ENCODE data around the gene BRD7. TPM values are rescaled to one million over a fixed set of nuclear protein-coding genes. Genes with fewer than 3 reads are reported as not detected.

Gene BRD7
- total and polyA plus RNA-seq, 11 donors = 29.8 to 49.7 (median 43.7) TPM

DNA sequence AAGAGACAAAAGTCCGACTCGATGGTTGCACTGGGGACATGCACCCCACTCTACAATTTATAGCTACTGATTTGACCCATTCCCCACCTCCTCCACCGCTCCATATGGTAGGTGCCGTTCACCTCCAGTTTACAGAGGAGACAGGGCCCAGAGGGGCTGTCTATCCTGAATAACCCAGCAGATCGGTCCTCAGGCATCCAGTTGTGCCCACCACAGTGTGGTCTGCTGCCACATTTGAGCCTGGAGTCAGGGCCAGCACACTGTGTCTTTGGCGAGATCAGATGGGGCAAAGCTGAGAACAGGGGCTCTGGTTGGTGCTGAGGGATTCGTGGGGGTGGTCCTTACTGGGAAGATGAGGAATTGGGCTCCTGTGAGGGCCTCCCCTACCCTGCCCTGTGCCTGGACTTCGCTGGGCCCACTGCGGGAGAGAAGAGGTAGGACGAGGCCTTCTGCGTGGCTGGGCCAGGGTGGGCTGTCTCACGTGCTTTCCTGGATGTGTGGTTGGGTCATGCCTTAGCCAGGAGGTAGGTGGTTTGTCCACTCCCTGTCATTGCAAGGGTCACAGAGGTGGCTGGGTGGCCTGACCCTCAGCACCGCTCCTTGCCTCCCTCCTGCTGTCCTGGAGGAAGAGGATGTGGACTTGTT lies 99.6 kb downstream of the BRD7 start:
- peaks cover 0 to 87% (median 1%) of the 10 kb centered on the region in 12 donors for H3K4me1 ChIP-seq
- TF ChIP-seq, protein P1, sequence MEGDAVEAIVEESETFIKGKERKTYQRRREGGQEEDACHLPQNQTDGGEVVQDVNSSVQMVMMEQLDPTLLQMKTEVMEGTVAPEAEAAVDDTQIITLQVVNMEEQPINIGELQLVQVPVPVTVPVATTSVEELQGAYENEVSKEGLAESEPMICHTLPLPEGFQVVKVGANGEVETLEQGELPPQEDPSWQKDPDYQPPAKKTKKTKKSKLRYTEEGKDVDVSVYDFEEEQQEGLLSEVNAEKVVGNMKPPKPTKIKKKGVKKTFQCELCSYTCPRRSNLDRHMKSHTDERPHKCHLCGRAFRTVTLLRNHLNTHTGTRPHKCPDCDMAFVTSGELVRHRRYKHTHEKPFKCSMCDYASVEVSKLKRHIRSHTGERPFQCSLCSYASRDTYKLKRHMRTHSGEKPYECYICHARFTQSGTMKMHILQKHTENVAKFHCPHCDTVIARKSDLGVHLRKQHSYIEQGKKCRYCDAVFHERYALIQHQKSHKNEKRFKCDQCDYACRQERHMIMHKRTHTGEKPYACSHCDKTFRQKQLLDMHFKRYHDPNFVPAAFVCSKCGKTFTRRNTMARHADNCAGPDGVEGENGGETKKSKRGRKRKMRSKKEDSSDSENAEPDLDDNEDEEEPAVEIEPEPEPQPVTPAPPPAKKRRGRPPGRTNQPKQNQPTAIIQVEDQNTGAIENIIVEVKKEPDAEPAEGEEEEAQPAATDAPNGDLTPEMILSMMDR (IDR thresholded peaks at IDR 0.05) = no peak
- TF ChIP-seq POLR2A (IDR thresholded peaks at IDR 0.05) = no peak
- H3K27me3 ChIP-seq = no peaks in the 10 kb centered on the region
- H3K36me3 ChIP-seq = no peaks in the 10 kb centered on the region
- peak in 2 of 5 donors; percentile 17 to 38 for DNase-seq
- H3K4me3 ChIP-seq = no peak overlapping the region
- H3K27ac ChIP-seq = no peak overlapping the region
- no peak for ATAC-seq
- no peaks in the 10 kb centered on the region for H3K9me3 ChIP-seq
- 89 to 97% (median 96%) methylated on average over 8 to 13 of the region's 13 CpGs for WGBS, 4 donors
- intact Hi-C loops (cut with DNase I) = loop anchor here in 1 of 10 donors (10.0 kb wide), 1 partner anchor 46 kb away; no protein-coding TSS in a partner anchor

DNA sequence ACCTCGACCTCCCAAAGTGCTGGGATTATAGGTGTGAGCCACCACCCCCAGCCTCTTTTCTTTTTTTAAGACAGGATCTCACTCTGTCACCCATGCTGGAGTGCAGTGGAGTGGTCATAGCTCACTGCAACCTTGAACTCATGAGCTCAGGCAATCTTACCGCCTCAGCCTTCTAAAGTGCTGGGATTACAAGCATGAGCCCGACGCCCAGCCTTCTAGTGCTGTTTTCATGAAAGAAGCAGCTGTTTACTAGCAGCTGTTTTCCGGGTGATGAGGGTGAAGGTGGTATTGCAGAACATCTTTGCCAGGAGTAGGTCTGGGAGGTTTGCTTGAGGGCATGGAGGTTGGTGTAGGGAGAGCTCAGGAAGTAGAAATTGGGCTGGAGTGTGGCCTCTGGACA lies 100.4 kb downstream of the BRD7 start:
- TF ChIP-seq POLR2A (IDR thresholded peaks at IDR 0.05) = no peak
- TF ChIP-seq, protein P1 (IDR thresholded peaks at IDR 0.05) = no peak
- peak overlapping the region in 2 of 12 donors; percentile 60 to 67 for H3K4me3 ChIP-seq
- peaks cover 0 to 82% (median 1%) of the 10 kb centered on the region in 12 donors for H3K4me1 ChIP-seq
- intact Hi-C loops (cut with DNase I) = loop anchor here in 1 of 10 donors (10.0 kb wide), 1 partner anchor 46 kb away; no protein-coding TSS in a partner anchor
- peak overlapping the region in 1 of 12 donors; percentile 90 for H3K27ac ChIP-seq
- H3K36me3 ChIP-seq = no peaks in the 10 kb centered on the region
- WGBS, 4 donors = 86 to 97% (median 90%) methylated on average over 5 of the region's 5 CpGs
- no peak for ATAC-seq
- no peaks in the 10 kb centered on the region for H3K9me3 ChIP-seq
- no peaks in the 10 kb centered on the region for H3K27me3 ChIP-seq
- DNase-seq = peak in 1 of 5 donors; percentile 9

DNA sequence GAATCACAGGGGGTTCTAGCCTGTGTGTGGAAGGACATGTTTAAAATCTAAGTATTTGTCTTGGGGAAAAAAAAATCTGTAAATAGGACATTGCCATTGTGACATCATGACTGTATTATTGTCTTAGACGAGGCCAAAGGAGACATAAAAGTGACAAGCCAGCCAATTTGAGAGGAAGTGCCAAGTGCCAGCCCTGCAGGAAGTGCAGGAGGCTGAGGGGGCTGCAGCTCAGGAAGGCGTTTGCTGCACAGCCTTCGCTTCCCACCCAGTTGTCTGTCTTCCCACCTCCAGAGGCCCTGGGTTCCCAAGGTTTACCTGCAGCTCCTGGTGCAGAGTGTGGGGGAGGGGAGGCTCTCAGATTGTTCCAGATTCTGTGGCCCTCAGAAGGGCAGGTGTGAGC lies 101.1 kb downstream of the BRD7 start:
- intact Hi-C loops (cut with DNase I) = loop anchor here in 1 of 10 donors (10.0 kb wide), 1 partner anchor 47 kb away; no protein-coding TSS in a partner anchor
- Histone ChIP-seq H3K4me3 (peak overlapping the region in 4 of 12 donors; percentile 53 to 67 (median 59)), H3K4me1 (peaks cover 0 to 75% (median 1%) of the 10 kb centered on the region in 12 donors), H3K27me3 (no peaks in the 10 kb centered on the region), H3K36me3 (no peaks in the 10 kb centered on the region), H3K9me3 (no peaks in the 10 kb centered on the region), H3K27ac (peak overlapping the region in 2 of 12 donors; percentile 43 to 90)
- 52 to 64% (median 59%) methylated on average over 3 of the region's 3 CpGs for WGBS, 4 donors
- DNase-seq (peak in 2 of 5 donors; percentile 15 to 19), ATAC-seq (no peak)
- TF ChIP-seq, protein P1 (IDR thresholded peaks at IDR 0.05) = no peak
- no peak for TF ChIP-seq POLR2A (IDR thresholded peaks at IDR 0.05)

DNA sequence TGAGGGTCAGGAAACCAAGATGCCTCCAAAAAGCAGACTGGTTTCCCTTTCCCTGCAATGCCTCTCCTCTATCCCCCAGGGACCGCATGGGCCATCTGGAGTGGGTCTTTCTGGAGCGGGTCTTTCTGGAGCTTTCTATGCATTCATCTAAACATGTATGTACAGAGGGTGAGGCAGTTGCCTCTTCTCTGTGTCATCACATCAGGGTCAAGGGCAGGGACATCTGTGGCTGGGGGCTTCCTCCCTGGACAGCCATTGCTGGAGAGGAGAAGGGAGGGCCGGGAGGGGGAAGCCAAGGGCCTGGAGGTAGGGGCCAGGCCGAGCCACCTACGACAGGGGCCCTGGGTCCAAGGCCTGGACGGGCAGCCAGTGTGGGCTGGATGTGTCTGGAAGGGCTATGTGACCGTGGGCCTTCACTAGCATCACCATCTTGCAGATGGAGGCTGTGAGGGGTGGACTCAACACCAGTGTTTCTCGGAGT lies 101.6 kb downstream of the BRD7 start:
- Histone ChIP-seq H3K9me3 (no peaks in the 10 kb centered on the region), H3K27me3 (no peaks in the 10 kb centered on the region), H3K4me3 (peak overlapping the region in 9 of 12 donors; percentile 24 to 67 (median 48)), H3K4me1 (peaks cover 0 to 70% (median under 1%) of the 10 kb centered on the region in 12 donors), H3K27ac (peak overlapping the region in 4 of 12 donors; percentile 43 to 90 (median 61)), H3K36me3 (no peaks in the 10 kb centered on the region)
- TF ChIP-seq, protein P1 (IDR thresholded peaks at IDR 0.05) = no peak
- TF ChIP-seq POLR2A (IDR thresholded peaks at IDR 0.05) = no peak
- WGBS, 4 donors = 83 to 91% (median 87%) methylated on average over 5 to 8 of the region's 8 CpGs
- ATAC-seq (no peak), DNase-seq (peak in 2 of 5 donors; percentile 22 to 46)
- intact Hi-C loops (cut with DNase I) = loop anchor here in 1 of 10 donors (10.0 kb wide), 1 partner anchor 48 kb away; no protein-coding TSS in a partner anchor

All from heart left ventricle (tissue), 16 donors.